Liver (tissue), 9 donors: ENCODE data around the gene GNA15. TPM values are rescaled to one million over a fixed set of nuclear protein-coding genes. Genes with fewer than 3 reads are reported as not detected.

Experiments
- DNase-seq: peaks from one replicate; pipeline ENCODE4 v3.0.0-alpha.2; 2017; ENCODE audit warnings: low spot score
- H3K27ac ChIP-seq, 2 donors: one replicate each; pipeline ENCODE4 v1.7.0; 2013; ENCODE audit warnings: inconsistent platforms in 2 of 2, low read length in 2 of 2, control low read depth in 1 of 2, low read depth in 1 of 2, mild to moderate bottlenecking in 1 of 2
- H3K27me3 ChIP-seq, 4 donors: one replicate each; pipeline versions ENCODE4 v1.6.1 to v1.7.0; 2013; ENCODE audit warnings: low read length in 3 of 4, inconsistent platforms in 1 of 4, mild to moderate bottlenecking in 1 of 4, moderate library complexity in 1 of 4; ENCODE audit not compliant: control insufficient read depth in 4 of 4, insufficient read depth in 4 of 4
- H3K36me3 ChIP-seq, 4 donors: one replicate each; pipeline versions ENCODE4 v1.6.1 to v1.7.0; 2013; ENCODE audit warnings: low read length in 3 of 4, mild to moderate bottlenecking in 3 of 4, low read depth in 1 of 4, moderate library complexity in 1 of 4; ENCODE audit not compliant: control insufficient read depth in 4 of 4, insufficient read depth in 3 of 4
- H3K4me1 ChIP-seq, 4 donors: one replicate each; pipeline versions ENCODE4 v1.6.1 to v1.7.0; 2013; ENCODE audit warnings: low read length in 3 of 4, mild to moderate bottlenecking in 3 of 4, moderate library complexity in 1 of 4; ENCODE audit not compliant: control insufficient read depth in 4 of 4, insufficient read depth in 4 of 4
- H3K4me3 ChIP-seq, 3 donors: one replicate each; pipeline versions ENCODE4 v1.6.1 to v1.7.0; 2013; ENCODE audit warnings: low read length in 3 of 3, control low read depth in 1 of 3, low read depth in 1 of 3, mild to moderate bottlenecking in 1 of 3
- H3K9ac ChIP-seq, 2 donors: one replicate each; pipeline ENCODE4 v1.7.0; 2013; ENCODE audit warnings: low read length in 2 of 2, mild to moderate bottlenecking in 2 of 2, moderate library complexity in 2 of 2, control low read depth in 1 of 2, low read depth in 1 of 2
- H3K9me3 ChIP-seq, 4 donors: one replicate each; pipeline versions ENCODE4 v1.6.1 to v1.7.0; 2013; ENCODE audit warnings: low read length in 3 of 4; ENCODE audit not compliant: control insufficient read depth in 4 of 4
- EGR1 ChIP-seq, 2 donors: IDR thresholded peaks; 2 replicates each; pipeline ENCODE4 v1.6.1; 2016 to 2018; ENCODE audit warnings: antibody characterized with exemption in 2 of 2, low read depth in 2 of 2
- FOXA1 ChIP-seq: IDR thresholded peaks from 2 replicates; pipeline ENCODE4 v1.6.1; 2016; ENCODE audit warnings: antibody characterized with exemption
- FOXA2 ChIP-seq: IDR thresholded peaks from 2 replicates; pipeline ENCODE4 v1.6.1; 2016; ENCODE audit warnings: antibody characterized with exemption
- GABPA ChIP-seq, 2 donors: IDR thresholded peaks in 1 of 2; conservative IDR thresholded peaks in 1 of 2; 2 replicates each; pipeline ENCODE4 v1.6.1; 2016; ENCODE audit warnings: antibody characterized with exemption in 2 of 2, mild to moderate bottlenecking in 1 of 2, moderate library complexity in 1 of 2
- HNF4A ChIP-seq, 2 donors: conservative IDR thresholded peaks; 2 replicates each; pipeline ENCODE4 v1.6.1; 2016; ENCODE audit warnings: antibody characterized with exemption in 2 of 2, mild to moderate bottlenecking in 2 of 2
- HNF4G ChIP-seq: IDR thresholded peaks from 2 replicates; pipeline ENCODE4 v1.6.1; 2016; ENCODE audit warnings: antibody characterized with exemption
- JUND ChIP-seq, 2 donors: IDR thresholded peaks; 2 replicates each; pipeline ENCODE4 v1.6.1; 2016; ENCODE audit warnings: antibody characterized with exemption in 2 of 2
- NR2F2 ChIP-seq: IDR thresholded peaks from 2 replicates; pipeline ENCODE4 v1.6.1; 2016; ENCODE audit warnings: antibody characterized with exemption
- RAD21 ChIP-seq, 2 donors: IDR thresholded peaks; 2 replicates each; pipeline ENCODE4 v1.6.1; 2016; ENCODE audit warnings: antibody characterized with exemption in 2 of 2, mild to moderate bottlenecking in 2 of 2
- RXRA ChIP-seq, 2 donors: IDR thresholded peaks; 2 replicates each; pipeline ENCODE4 v1.6.1; 2017 to 2018; ENCODE audit warnings: antibody characterized with exemption in 2 of 2, mild to moderate bottlenecking in 1 of 2
- SP1 ChIP-seq: IDR thresholded peaks from 2 replicates; pipeline ENCODE4 v1.6.1; 2018; ENCODE audit warnings: antibody characterized with exemption, mild to moderate bottlenecking
- WGBS: extraction: QIAGEN DNeasy Blood & Tissue Kit; methylation state at CpG from one replicate; pipeline ENCODE4 v1.1.7; 2013; 5-methylcytosine and 5-hydroxymethylcytosine counted together
- polyA plus RNA-seq, 2 donors: library from polyadenylated mRNA; stranded (reverse) in 1 of 2; unstranded in 1 of 2; fragments of 200-250 nt in 1 of 2; fragments of >200 nt in 1 of 2; fragmentation: Nextera tagmentation in 1 of 2; extraction: Ambion mirVana in 1 of 2; gene quantifications; one replicate each; pipeline versions ENCODE4 v1.2.1 to v1.2.3, GENCODE V29; 2013 to 2015
- total RNA-seq, 2 donors: library from RNA; depleted of rRNA; stranded (reverse); fragments of >200 nt; gene quantifications; one replicate each; pipeline ENCODE4 v1.2.3, GENCODE V29; 2014
- TF ChIP-seq, protein P1 (sequence below): IDR thresholded peaks from 2 replicates; pipeline ENCODE4 v1.6.1; 2016; ENCODE audit warnings: antibody characterized with exemption
- TF ChIP-seq, protein P2 (sequence below): IDR thresholded peaks from 2 replicates; pipeline ENCODE4 v1.6.1; 2016; ENCODE audit warnings: antibody characterized with exemption, mild to moderate bottlenecking
- TF ChIP-seq, protein P3 (sequence below): IDR thresholded peaks from 2 replicates; pipeline ENCODE4 v1.6.1; 2016; ENCODE audit warnings: antibody characterized with exemption
- TF ChIP-seq, protein P4 (sequence below): IDR thresholded peaks from 2 replicates; pipeline ENCODE4 v1.6.1; 2016; ENCODE audit warnings: antibody characterized with exemption
- TF ChIP-seq, protein P5 (sequence below): fragments of 150-350 bp; IDR thresholded peaks from 2 replicates; pipeline ENCODE4 v1.5.1; 2017; ENCODE audit warnings: improper control_type of control experiment, low read depth, low read length; ENCODE audit not compliant: missing input control
- donor health status: healthy.
- donor health status: healthy.
- donor health status: healthy.
- donor health status: healthy.
- donor health status: healthy.

GNA15 gene
- total and polyA plus RNA-seq, 4 donors, result 0.11 to 10.4 (median 1.4) TPM

DNA sequence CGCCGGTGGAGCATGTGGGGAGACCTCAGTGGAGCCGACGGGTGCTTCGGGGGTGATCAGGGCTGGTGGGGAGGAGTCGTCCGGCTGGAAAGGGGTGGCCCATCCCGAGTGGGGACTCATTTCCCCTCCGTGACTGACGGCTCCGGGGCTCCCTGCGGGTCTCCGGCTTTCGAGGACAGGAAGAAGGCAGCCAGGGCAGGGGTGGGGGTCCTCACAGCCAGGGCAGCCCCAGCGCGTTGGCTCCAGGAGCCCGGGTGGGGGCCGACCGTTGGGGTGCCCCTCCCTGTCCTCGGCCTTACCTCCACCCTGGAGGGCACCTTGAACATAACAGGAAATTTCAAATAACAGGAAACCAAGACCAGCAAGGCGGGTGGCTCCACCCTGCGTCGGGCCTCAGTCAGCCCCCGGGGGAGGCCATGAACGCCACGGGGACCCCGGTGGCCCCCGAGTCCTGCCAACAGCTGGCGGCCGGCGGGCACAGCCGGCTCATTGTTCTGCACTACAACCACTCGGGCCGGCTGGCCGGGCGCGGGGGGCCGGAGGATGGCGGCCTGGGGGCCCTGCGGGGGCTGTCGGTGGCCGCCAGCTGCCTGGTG, 42.6 kb downstream of the GNA15 start, which contains the start of gene S1PR4:
TSS of gene S1PR4 (plus strand) at position 393 of the 596 bp plus-strand sequence. CDS start at position 417, 24 bp downstream.
- no peak for DNase-seq
- H3K27me3 ChIP-seq, result no peaks in the 10 kb centered on the region
- no peaks in the 10 kb centered on the region for H3K36me3 ChIP-seq
- no peak within 1 kb of the TSS for H3K9ac ChIP-seq
- peaks cover 0 to 2% (median 0%) of the 10 kb centered on the region in 4 donors for H3K4me1 ChIP-seq
- WGBS, result 73% methylated on average over 42 of the region's 42 CpGs
- TF ChIP-seq JUND (IDR thresholded peaks at IDR 0.05), result no peak
- TF ChIP-seq, protein P1, sequence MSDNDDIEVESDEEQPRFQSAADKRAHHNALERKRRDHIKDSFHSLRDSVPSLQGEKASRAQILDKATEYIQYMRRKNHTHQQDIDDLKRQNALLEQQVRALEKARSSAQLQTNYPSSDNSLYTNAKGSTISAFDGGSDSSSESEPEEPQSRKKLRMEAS, result no peak
- TF ChIP-seq, protein P2, sequence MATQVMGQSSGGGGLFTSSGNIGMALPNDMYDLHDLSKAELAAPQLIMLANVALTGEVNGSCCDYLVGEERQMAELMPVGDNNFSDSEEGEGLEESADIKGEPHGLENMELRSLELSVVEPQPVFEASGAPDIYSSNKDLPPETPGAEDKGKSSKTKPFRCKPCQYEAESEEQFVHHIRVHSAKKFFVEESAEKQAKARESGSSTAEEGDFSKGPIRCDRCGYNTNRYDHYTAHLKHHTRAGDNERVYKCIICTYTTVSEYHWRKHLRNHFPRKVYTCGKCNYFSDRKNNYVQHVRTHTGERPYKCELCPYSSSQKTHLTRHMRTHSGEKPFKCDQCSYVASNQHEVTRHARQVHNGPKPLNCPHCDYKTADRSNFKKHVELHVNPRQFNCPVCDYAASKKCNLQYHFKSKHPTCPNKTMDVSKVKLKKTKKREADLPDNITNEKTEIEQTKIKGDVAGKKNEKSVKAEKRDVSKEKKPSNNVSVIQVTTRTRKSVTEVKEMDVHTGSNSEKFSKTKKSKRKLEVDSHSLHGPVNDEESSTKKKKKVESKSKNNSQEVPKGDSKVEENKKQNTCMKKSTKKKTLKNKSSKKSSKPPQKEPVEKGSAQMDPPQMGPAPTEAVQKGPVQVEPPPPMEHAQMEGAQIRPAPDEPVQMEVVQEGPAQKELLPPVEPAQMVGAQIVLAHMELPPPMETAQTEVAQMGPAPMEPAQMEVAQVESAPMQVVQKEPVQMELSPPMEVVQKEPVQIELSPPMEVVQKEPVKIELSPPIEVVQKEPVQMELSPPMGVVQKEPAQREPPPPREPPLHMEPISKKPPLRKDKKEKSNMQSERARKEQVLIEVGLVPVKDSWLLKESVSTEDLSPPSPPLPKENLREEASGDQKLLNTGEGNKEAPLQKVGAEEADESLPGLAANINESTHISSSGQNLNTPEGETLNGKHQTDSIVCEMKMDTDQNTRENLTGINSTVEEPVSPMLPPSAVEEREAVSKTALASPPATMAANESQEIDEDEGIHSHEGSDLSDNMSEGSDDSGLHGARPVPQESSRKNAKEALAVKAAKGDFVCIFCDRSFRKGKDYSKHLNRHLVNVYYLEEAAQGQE, result no peak
- TF ChIP-seq EGR1 (IDR thresholded peaks at IDR 0.05; ENCODE audit: low read depth in 2 of 2), result no peak
- TF ChIP-seq, protein P3, sequence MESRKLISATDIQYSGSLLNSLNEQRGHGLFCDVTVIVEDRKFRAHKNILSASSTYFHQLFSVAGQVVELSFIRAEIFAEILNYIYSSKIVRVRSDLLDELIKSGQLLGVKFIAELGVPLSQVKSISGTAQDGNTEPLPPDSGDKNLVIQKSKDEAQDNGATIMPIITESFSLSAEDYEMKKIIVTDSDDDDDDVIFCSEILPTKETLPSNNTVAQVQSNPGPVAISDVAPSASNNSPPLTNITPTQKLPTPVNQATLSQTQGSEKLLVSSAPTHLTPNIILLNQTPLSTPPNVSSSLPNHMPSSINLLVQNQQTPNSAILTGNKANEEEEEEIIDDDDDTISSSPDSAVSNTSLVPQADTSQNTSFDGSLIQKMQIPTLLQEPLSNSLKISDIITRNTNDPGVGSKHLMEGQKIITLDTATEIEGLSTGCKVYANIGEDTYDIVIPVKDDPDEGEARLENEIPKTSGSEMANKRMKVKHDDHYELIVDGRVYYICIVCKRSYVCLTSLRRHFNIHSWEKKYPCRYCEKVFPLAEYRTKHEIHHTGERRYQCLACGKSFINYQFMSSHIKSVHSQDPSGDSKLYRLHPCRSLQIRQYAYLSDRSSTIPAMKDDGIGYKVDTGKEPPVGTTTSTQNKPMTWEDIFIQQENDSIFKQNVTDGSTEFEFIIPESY, result no peak
- TF ChIP-seq, protein P4, sequence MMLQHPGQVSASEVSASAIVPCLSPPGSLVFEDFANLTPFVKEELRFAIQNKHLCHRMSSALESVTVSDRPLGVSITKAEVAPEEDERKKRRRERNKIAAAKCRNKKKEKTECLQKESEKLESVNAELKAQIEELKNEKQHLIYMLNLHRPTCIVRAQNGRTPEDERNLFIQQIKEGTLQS, result no peak
- TF ChIP-seq NR2F2, result no peak
- TF ChIP-seq HNF4A (conservative IDR thresholded peaks at IDR 0.05), result no peak
- TF ChIP-seq RAD21 (IDR thresholded peaks at IDR 0.05), result no peak
- no peak for TF ChIP-seq SP1
- TF ChIP-seq HNF4G, result no peak
- no peak for TF ChIP-seq RXRA (IDR thresholded peaks at IDR 0.05)
- H3K9me3 ChIP-seq, result no peaks in the 10 kb centered on the region
- H3K4me3 ChIP-seq, result peak within 1 kb of the TSS in 2 of 3 donors; percentile 15 to 33
- H3K27ac ChIP-seq, result peak within 1 kb of the TSS; percentile 67 to 69

DNA sequence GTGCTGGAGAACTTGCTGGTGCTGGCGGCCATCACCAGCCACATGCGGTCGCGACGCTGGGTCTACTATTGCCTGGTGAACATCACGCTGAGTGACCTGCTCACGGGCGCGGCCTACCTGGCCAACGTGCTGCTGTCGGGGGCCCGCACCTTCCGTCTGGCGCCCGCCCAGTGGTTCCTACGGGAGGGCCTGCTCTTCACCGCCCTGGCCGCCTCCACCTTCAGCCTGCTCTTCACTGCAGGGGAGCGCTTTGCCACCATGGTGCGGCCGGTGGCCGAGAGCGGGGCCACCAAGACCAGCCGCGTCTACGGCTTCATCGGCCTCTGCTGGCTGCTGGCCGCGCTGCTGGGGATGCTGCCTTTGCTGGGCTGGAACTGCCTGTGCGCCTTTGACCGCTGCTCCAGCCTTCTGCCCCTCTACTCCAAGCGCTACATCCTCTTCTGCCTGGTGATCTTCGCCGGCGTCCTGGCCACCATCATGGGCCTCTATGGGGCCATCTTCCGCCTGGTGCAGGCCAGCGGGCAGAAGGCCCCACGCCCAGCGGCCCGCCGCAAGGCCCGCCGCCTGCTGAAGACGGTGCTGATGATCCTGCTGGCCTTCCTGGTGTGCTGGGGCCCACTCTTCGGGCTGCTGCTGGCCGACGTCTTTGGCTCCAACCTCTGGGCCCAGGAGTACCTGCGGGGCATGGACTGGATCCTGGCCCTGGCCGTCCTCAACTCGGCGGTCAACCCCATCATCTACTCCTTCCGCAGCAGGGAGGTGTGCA, 43.3 kb downstream of the GNA15 start:
- H3K27ac ChIP-seq, result peak overlapping the region; percentile 67 to 69
- WGBS, result 81% methylated on average over 52 of the region's 52 CpGs
- DNase-seq, result no peak
- no peaks in the 10 kb centered on the region for H3K27me3 ChIP-seq
- H3K4me1 ChIP-seq, result peaks cover 0 to 2% (median under 1%) of the 10 kb centered on the region in 4 donors
- no peaks in the 10 kb centered on the region for H3K9me3 ChIP-seq
- H3K4me3 ChIP-seq, result peak overlapping the region in 2 of 3 donors; percentile 15 to 33
- H3K36me3 ChIP-seq, result no peaks in the 10 kb centered on the region
- no peak overlapping the region for H3K9ac ChIP-seq
- TF ChIP-seq RAD21 (IDR thresholded peaks at IDR 0.05), result no peak
- TF ChIP-seq, protein P5, sequence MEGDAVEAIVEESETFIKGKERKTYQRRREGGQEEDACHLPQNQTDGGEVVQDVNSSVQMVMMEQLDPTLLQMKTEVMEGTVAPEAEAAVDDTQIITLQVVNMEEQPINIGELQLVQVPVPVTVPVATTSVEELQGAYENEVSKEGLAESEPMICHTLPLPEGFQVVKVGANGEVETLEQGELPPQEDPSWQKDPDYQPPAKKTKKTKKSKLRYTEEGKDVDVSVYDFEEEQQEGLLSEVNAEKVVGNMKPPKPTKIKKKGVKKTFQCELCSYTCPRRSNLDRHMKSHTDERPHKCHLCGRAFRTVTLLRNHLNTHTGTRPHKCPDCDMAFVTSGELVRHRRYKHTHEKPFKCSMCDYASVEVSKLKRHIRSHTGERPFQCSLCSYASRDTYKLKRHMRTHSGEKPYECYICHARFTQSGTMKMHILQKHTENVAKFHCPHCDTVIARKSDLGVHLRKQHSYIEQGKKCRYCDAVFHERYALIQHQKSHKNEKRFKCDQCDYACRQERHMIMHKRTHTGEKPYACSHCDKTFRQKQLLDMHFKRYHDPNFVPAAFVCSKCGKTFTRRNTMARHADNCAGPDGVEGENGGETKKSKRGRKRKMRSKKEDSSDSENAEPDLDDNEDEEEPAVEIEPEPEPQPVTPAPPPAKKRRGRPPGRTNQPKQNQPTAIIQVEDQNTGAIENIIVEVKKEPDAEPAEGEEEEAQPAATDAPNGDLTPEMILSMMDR, result no peak
- TF ChIP-seq, protein P3, result no peak
- TF ChIP-seq GABPA (IDR thresholded peaks at IDR 0.05 in 1 of 2, conservative IDR thresholded peaks at IDR 0.05 in 1 of 2), result no peak
- no peak for TF ChIP-seq SP1
- no peak for TF ChIP-seq JUND (IDR thresholded peaks at IDR 0.05)
- TF ChIP-seq FOXA1, result no peak
- no peak for TF ChIP-seq RXRA (IDR thresholded peaks at IDR 0.05)
- TF ChIP-seq HNF4G, result no peak
- TF ChIP-seq FOXA2, result no peak
- TF ChIP-seq, protein P4, result no peak
- TF ChIP-seq NR2F2, result no peak
